NCI-H524 treated with DMSO at 0.1 percent for 48 hours (cell line): Measurements from ENCODE around the gene SYNE1.
A peak's percentile ranks its signal among the peaks of the same experiment; 100 is the strongest.
"Not testable (repeated sequence)": the region's sequence is repeated elsewhere in the genome, so short reads cannot be mapped to it uniquely, and the experiment has no call there.

Experiments used
- DNase-seq: peaks from one replicate; lab custom pipeline; 2025; lab: John Stamatoyannopoulos, UW

Gene SYNE1

DNA sequence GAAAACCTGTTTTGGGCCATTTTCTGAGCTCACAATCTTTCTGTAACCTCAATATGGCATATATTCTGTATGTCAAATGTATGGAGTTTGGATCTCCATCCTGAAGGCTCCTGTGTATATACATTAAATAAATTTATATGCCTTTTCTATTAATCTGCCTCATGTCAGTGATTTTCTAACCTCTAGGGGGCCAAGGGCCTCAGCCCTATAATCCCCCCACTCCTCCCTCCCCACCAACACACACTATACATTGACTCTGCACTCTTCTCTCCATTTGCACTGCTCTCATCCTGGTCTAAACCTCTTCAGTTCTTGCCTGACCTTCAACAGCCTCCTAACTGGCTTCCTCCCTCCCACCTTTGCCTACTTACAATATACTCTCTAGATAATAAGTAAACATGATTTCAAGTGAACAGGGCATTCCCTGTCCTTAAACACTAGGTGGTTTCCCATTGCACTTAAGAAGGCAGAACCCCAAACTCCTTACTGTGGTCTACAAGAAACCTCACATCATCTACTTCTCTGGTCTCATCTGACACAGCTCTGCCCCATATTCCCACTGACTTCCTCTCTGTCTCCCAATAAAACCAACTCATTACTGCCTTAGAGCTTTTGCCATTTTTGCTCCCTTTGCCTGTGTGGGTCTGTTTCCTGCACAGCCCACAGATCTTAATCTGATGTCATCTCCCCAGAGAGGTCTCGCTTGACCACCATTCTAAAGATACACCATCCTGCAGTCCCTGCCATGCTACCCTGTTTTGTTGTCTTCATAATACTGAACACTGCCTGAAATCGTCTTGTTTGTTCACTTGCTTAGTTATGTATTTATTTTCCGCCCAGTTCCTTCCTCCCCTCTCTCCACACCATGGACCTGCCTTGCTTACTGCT, 213.7 kb downstream of the SYNE1 start:
- no peak for DNase-seq

DNA sequence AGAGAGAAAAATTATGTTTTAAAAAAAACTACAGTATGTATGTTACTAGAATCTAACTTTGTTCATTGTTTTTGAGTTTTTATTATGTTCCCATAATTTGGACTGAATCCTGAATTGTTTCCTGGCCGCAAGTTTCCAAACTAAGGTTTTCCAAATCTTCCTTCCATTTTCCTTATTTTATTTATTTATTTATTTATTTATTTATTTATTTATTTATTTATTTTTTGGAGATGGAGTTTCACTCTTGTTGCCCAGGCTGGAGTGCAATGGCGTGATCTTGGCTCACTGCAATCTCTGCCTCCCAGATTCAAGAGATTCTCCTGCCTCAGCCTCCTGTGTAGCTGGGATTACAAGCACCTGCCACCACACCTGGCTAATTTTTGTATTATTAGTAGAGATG, 215.7 kb downstream of the SYNE1 start:
- not testable (repeated sequence) for DNase-seq

DNA sequence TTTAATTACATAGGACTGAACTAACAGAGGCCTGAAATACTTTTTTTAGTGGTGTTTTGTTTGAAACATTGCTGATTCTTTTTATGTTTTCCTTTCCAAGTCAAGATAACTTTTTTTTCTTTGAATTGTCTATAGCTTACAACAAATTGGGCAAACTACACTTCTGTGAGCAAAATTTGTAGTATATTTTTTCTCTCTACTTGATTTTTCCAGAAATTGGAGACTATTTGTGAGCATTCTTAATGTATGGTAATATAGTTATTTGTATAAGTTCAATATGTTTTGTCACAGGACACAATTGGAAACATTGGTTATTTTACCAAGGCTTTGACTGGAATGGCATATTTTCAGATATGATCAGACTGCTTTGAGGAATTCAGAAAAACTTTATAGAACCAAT, 216.5 kb downstream of the SYNE1 start:
- no peak for DNase-seq

DNA sequence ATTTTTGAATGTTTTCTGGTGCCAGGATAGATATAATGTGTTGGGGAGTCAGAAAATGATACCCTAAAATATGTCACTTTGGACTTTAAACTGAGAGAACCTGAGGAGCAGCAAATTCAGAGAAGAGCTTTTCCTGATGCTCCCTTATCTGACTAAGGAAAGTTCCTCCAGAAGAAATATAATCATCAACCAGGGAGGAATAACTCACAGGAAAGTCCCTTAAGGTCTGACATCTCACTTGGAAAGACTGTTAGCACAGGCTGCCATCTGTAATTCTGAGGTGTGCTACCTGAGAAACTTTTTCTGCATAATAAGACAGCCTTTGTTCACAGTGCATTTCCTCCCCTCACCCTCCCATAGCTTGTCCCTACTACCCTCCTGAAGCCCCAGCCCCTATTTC, 218.6 kb downstream of the SYNE1 start:
- DNase-seq = no peak

DNA sequence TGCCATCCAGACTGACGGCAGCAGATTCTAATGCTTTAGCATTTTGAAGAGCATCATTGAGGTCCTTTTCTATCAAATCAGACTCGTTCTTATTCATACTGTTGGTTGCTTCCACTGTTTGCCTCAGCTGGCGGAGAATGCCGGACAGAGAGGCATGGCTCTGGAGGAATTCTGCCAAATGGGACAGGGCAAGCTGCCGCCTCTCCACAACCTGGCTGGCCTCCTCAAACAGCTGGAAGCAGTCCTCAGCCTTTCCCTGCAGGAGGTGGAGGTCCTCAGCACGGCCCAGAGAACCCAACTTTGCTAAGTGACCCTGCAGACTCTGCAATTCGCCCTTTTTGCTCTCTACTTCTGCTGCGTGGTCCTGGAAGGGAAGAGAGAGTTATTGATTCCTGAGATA, 220.5 kb downstream of the SYNE1 start:
- no peak for DNase-seq

- no peak for DNase-seq
Observed at GRCh38 chr6:152404936-152405595, 232.1 kb downstream of the SYNE1 start.

DNA sequence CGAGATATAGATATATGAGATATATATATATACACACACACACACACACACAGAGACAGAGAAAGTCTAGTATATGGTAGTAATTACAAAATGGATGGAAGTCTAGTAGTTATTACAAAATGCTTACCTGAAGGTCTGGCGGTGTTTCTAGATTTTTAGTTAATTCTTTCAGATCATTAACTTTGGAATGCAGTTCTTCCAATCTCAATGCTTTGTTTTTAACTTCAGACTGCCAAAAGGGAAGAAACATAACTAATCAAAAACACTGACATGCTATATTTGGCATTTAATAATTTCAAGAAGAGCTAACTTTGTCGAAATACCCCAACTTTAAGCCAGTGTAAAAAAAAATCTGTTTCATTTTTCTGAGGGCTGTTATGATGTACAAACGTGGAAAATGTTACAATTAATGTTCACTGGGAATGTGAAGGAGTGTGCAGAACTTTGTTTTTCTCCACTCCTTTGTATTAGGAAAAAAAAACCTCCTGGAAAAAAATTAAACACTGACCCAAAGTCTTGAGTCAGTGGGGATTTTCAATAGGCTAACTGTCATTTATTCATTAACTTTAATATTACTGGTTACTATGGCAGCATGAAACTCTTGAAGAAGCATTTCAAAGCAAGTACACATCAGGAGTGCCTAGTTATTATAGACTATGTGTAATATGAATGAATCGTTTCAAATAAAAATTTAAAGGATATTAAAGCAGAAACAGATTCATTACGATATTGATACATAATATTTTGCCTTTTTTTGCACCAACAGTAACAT, 232.9 kb downstream of the SYNE1 start:
- DNase-seq = no peak

DNA sequence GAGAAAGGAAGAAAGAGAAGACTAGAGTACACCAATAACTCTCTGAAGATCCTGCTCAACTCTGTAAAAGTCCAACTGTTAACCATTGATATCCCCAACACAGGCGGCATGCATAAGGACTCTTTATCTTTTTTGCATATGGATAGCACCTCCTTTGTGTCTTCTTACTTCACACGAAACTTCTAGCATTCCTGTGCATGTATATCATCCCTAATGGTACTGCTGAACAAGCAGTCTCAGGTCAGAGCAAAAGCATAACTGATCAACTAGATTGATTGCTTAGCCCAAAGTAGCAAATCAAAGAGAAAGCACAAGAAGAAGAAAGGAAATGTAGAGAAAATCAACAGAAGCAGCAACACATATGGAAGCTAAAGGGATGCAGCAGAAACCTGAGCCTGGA, 234.4 kb downstream of the SYNE1 start:
- no peak for DNase-seq

- DNase-seq = no peak
Observed at GRCh38 chr6:152401978-152402377, 235.2 kb downstream of the SYNE1 start.

DNA sequence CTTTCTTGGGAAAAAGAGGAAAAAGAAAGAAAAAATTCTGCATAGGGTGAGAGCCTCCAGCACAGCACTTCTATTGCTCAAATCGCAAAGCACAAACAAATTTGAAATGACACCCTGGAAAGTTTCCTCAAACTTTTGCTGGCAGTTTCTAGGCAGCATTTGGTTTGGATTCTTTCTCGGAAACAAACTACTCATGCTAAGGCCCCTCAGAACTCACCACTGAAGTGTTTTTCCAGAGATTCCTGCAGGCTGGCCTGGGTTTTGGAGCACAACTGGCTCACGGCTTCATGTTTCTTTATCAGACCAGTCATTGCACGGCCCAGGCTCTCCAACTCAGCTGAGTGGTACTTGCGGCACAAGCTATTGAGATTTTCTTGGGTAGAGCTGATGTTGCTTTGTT, 237.8 kb downstream of the SYNE1 start:
- DNase-seq = no peak

GRCh38 chr6:152398993-152399392, 238.2 kb downstream of the SYNE1 start:
- DNase-seq = no peak

GRCh38 chr6:152398316-152398715, 238.8 kb downstream of the SYNE1 start:
- DNase-seq = no peak

DNA sequence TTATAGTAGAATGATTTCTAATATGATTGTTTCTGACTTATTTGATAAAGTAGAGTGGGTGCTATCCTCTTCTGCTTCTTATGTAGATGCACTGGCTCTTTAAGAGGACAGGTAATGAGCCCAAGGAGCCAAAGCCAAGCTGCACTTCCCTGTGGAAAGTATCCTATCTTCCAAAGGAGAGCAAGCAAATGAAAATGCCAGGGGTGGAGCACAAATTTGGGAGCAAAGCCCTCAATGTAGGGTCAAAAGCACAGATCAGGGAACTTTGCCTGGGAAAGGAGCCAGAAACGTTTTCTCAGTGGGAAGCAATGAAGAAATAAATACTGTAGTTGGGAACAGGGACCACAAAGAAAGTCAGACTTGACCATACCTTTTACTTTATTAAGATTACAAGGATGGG, 242.9 kb downstream of the SYNE1 start:
- DNase-seq = no peak

- no peak for DNase-seq
Observed at GRCh38 chr6:152391179-152391880, 245.8 kb downstream of the SYNE1 start.

DNA sequence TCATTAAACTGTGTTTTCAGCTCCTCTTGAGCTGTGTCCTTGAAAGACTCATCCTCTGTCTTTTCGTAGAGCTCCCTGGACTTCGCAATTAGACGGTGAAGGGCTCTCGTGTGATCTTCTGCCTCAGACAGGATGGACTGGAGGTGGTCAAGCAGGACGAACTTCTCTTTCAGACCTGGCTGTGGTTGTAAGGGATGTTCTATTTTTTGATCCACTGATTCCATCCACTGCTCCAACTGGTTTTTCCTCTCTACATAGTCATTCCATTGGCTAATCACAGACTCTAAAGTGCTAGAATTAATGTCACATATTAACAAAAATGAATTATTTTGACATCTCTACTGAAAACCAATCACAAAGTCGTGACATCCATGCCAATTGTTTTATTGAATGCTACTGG, 250.1 kb downstream of the SYNE1 start:
- no peak for DNase-seq

- no peak for DNase-seq
Observed at GRCh38 chr6:152386131-152386530, 251.0 kb downstream of the SYNE1 start.

GRCh38 chr6:152380993-152381898, 255.9 kb downstream of the SYNE1 start:
- DNase-seq = peak; percentile 39

DNA sequence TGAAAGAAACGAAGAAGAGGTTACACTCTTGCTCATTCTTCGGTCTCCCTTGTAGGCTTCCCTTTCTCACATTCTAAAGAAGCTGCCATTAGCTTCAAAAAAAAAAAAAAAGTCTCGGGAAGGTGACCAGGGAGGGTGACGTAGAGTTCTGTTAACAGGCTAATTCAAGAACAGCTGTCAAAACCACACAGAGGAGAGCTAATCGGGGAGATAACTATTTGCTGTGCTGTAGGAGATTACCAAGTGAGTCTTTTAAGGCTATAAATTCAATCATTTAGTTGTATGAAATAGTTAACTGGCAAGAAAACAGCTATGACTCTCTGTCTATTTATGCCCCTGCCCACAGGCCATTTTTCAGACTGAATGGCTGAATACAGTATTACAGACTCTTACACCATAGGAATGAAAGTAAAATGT, 256.8 kb downstream of the SYNE1 start:
- peak; percentile 49 for DNase-seq

DNA sequence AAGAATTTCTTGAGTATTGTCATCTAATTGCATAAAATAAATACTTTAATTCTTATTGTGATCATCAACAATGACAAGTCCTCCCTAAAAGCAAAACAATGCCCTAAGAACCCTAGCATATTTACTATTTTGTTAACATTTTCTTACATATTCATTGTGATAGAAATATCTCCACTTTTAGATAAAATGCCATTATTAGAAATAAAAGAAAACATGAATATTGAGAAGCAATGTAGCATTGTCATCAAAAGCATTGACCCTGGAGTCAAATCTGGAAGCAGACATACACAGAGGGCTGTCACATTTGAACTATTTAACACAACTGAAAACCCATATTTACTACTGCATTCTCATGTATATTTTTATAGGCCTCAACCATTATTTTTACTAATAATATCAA, 257.7 kb downstream of the SYNE1 start:
- DNase-seq = no peak

- DNase-seq = no peak
Observed at GRCh38 chr6:152378169-152378568, 259.0 kb downstream of the SYNE1 start.

DNA sequence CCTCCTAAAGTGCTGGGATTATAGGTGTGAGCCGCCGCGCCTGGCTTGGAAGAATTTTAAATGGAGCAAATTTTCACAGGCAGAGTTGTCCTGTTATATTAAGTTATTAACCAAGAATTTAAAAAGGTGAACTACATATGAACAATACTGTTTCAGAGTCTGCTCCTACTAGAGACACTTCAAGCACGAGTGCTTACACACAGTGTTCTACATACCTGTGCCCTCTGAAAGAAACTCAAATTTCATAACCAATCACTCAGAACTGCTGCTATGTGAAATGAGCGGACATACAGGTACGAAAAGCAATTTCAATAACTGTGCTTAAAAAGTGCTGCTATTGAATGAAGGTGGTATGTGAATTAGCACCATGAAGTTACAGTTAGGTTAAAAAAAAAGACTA, 262.0 kb downstream of the SYNE1 start:
- DNase-seq = no peak
